Breast epithelium (tissue), 3 donors: Measurements from ENCODE around the gene GDF2.

Source experiments
- CTCF ChIP-seq, 3 donors: fragments of 450-650 bp; IDR thresholded peaks; one replicate each; pipeline ENCODE4 v1.5.1; 2016 to 2017; ENCODE audit warnings: antibody characterized with exemption in 3 of 3, mild to moderate bottlenecking in 3 of 3, moderate library complexity in 3 of 3
- POLR2A ChIP-seq: fragments of 450-650 bp; IDR thresholded peaks from one replicate; pipeline ENCODE4 v1.6.1; 2016; ENCODE audit warnings: antibody characterized with exemption, mild to moderate bottlenecking, moderate library complexity

- TF ChIP-seq CTCF (IDR thresholded peaks at IDR 0.05) (no peak), POLR2A (no peak)
Observed at GRCh38 chr10:47335906-47336305, 13.7 kb downstream of the GDF2 start.
